ACC112 (cell line): ENCODE measurements around the gene GYG1.

ENCODE experiments used
- H2AFZ ChIP-seq: fragments of 200-600 bp; sonication (generic); one replicate; pipeline ENCODE4 v1.6.0; 2017; ENCODE audit warnings: antibody characterized with exemption, low read length; ENCODE audit not compliant: unreplicated experiment
- H3K27ac ChIP-seq: fragments of 200-600 bp; sonication (generic); 2 replicates; pipeline ENCODE4 v1.5.1; 2014; ENCODE audit warnings: low read depth, mild to moderate bottlenecking, antibody characterized with exemption, low read length, moderate library complexity
- H3K27me3 ChIP-seq: fragments of 200-600 bp; sonication (generic); 2 replicates; pipeline ENCODE4 v1.6.1; 2014; ENCODE audit warnings: mild to moderate bottlenecking, antibody characterized with exemption, low read length, moderate library complexity, mixed read lengths; ENCODE audit not compliant: insufficient read depth
- H3K36me3 ChIP-seq: fragments of 200-600 bp; sonication (generic); 2 replicates; pipeline ENCODE4 v1.6.1; 2016; ENCODE audit warnings: mild to moderate bottlenecking, antibody characterized with exemption, low read length, moderate library complexity, mixed read lengths; ENCODE audit not compliant: insufficient read depth
- H3K4me1 ChIP-seq: fragments of 200-600 bp; sonication (generic); one replicate; pipeline ENCODE4 v1.6.1; 2016; ENCODE audit warnings: low read length, mixed read lengths; ENCODE audit not compliant: insufficient read depth, unreplicated experiment, control insufficient read depth
- H3K4me3 ChIP-seq: fragments of 200-600 bp; sonication (generic); 2 replicates; pipeline ENCODE4 v1.5.1; 2014; ENCODE audit warnings: mild to moderate bottlenecking, low read depth, low read length
- H3K79me2 ChIP-seq: fragments of 200-600 bp; sonication (generic); one replicate; pipeline ENCODE4 v1.6.0; 2016; ENCODE audit warnings: low read length; ENCODE audit not compliant: control insufficient read depth, unreplicated experiment, insufficient read depth

GYG1 gene

DNA sequence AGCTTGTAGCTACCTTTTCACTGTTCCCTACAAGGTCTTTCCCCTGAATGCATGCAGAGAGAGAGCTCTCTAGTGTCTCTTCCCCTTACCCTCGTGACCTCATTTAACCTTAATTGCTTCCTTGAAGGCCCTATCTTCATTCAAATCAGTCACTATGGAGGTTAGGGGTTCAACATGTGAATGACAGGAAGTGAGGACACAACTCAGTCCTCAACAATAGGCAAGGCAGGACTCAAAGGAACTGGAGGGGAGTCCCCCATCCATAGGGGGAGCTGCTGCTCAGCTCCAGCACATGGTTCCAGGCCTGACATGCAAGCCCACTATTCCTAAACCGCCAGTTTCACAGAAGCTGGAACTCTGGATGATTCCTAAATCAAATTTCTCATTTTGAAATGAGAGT is 33.8 kb upstream of the GYG1 start:
- Histone ChIP-seq H2AFZ (no peak overlapping the region), H3K27ac (no peak overlapping the region), H3K79me2 (no peaks in the 10 kb centered on the region), H3K4me1 (peaks cover 10% of the 10 kb centered on the region), H3K27me3 (no peaks in the 10 kb centered on the region; the same call in 1 of the 2 replicates), H3K4me3 (no peak overlapping the region), H3K36me3 (no peaks in the 10 kb centered on the region)

DNA sequence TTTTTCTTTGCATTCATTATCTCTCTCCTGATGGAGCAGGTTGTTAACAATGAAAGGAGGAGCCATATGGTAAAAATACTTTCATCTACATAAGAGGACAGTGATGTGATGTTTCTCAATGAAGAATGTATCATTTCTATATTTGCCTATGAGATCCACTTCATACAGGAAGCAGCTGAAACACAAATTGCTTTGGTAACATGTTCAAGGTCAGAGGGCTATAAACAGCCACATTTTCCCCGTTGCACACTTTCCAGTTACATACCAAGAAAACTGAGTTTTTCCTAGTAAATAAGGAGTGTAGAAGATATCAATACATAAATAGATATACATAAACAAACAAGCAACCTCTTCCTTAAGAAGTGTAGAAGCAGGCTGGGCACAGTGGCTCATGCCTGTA is 32.6 kb upstream of the GYG1 start:
- Histone ChIP-seq H3K4me1 (peaks cover 10% of the 10 kb centered on the region), H3K27me3 (no peaks in the 10 kb centered on the region; the same call in 1 of the 2 replicates), H3K27ac (no peak overlapping the region), H3K36me3 (no peaks in the 10 kb centered on the region), H3K79me2 (no peaks in the 10 kb centered on the region), H3K4me3 (no peak overlapping the region), H2AFZ (no peak overlapping the region)

DNA sequence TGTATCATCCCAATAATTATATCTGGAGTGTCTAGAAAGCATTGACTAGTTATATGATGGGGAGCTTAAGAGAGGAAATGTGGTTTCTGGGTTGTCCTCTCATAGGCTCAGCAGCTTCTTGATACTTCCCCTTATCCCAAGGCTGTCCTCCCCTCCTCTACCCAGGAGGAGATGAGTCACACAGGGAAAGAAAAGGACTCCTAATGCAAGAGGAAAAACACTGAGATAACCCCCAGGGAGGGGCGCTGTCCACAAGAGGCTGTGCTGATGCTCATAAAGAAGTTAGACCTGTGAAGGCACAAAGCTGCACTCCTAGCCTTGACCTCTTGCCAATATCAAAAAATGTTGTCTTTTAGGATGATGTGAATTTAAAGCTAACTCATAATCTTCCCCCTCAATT is 28.8 kb upstream of the GYG1 start:
- H3K4me1 ChIP-seq: no peaks in the 10 kb centered on the region
- H3K27me3 ChIP-seq: no peaks in the 10 kb centered on the region; the same call in 1 of the 2 replicates
- H3K4me3 ChIP-seq: no peak overlapping the region
- no peak overlapping the region for H3K27ac ChIP-seq
- no peaks in the 10 kb centered on the region for H3K79me2 ChIP-seq
- H3K36me3 ChIP-seq: no peaks in the 10 kb centered on the region
- no peak overlapping the region for H2AFZ ChIP-seq

DNA sequence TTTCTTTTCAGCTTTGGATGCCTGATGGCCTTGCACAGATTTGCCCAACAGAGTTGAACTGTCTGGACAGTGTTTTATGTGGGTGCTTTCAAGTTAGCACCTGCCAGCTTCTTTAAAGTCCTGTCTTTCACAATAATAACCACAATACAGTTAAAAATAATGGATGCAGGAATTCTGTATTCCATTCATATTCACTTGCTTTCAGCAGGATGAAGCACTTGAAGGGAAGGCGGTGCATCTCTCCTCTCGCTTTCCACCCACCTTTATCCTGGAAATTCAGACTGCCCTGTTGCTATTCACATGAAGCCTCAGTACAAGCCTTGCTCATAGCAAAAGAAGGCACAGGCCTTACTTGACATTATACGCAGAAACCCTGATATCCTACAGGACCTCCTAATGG is 26.5 kb upstream of the GYG1 start:
- no peaks in the 10 kb centered on the region for H3K36me3 ChIP-seq
- H2AFZ ChIP-seq: no peak overlapping the region
- no peaks in the 10 kb centered on the region for H3K4me1 ChIP-seq
- H3K27me3 ChIP-seq: no peaks in the 10 kb centered on the region; the same call in 1 of the 2 replicates
- no peak overlapping the region for H3K4me3 ChIP-seq
- H3K27ac ChIP-seq: no peak overlapping the region
- no peaks in the 10 kb centered on the region for H3K79me2 ChIP-seq

DNA sequence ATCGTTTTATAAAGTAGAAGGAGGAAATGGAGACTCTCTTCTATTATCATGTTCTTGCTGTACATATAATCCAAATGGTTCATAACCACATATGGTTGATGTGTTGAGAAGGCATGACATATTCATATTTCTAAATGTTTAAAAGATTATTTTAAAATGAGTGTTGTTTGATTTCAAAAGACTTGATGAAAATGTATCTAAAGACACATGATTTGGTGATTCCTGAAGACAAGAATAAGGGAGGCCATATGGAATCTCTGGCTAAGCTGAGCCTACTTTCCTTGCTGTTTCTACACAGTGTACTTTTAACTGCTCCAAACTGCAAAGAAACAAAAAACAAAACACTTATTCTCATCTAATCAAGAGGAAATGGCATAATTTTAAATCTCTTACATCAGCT is 23.0 kb upstream of the GYG1 start:
- H3K27ac ChIP-seq: no peak overlapping the region
- H3K36me3 ChIP-seq: no peaks in the 10 kb centered on the region
- no peaks in the 10 kb centered on the region for H3K27me3 ChIP-seq
- H3K4me3 ChIP-seq: no peak overlapping the region
- no peaks in the 10 kb centered on the region for H3K79me2 ChIP-seq
- peaks cover under 1% of the 10 kb centered on the region for H3K4me1 ChIP-seq
- H2AFZ ChIP-seq: no peak overlapping the region

DNA sequence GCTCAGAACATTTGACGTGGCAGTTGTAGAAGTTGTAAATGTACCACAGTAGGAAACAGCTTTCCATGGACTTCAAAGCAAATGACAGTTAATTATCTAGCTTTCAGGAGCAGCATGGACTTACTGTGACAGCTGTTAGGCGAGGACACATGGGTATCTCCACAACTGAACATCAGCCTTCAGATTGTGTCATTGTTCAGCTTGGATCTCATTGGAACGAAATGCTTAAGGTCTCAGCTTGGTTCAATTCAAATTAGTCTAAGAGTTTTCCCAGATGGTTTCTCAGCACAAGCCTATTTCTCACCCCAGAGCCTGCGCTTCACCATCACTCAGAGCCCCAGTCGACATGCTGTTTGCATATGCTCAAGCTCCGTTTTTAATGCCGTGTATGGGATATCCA is 21.1 kb upstream of the GYG1 start:
- Histone ChIP-seq H3K4me3 (no peak overlapping the region), H3K27me3 (no peaks in the 10 kb centered on the region), H2AFZ (no peak overlapping the region), H3K36me3 (no peaks in the 10 kb centered on the region), H3K27ac (no peak overlapping the region), H3K79me2 (no peaks in the 10 kb centered on the region), H3K4me1 (peaks cover 9% of the 10 kb centered on the region)

DNA sequence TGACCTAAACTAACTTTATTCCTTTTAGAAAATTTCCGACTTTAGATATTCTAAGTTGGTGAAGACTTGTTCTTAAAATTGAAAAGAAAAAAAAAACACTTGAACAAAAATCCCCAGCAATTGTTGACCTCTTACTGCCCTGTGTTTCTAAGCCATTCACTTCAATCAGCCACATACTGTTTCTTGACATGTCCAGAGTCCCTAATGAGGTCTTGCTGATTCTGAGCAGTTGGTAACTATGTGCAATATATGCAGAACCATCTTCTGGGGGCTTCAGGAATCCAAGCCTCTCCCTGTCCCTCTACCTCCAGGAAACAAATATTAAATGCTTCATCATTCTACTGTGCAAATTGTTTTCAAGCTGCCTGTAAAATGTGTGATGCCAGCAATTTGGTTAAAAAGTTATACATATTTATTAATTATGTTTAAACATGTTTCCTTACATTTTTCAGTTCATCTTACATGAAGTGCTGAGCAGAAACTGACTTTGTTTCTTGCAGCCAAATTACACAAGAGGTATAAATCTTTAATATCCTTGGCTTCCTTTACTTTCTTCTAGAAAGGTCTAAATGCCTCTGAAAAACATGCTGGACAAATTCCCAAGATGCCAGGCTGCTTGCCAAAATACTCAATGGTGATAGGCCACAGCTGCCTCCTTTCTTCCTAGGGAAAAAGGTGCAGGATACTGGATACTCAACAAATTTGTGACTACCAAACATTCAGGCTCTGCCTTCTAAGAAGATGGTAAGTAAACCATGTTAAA is 19.8 kb upstream of the GYG1 start:
- Histone ChIP-seq H3K27me3 (no peaks in the 10 kb centered on the region), H2AFZ (no peak overlapping the region), H3K79me2 (no peaks in the 10 kb centered on the region), H3K27ac (no peak overlapping the region), H3K4me1 (peaks cover 18% of the 10 kb centered on the region), H3K36me3 (no peaks in the 10 kb centered on the region), H3K4me3 (no peak overlapping the region)

DNA sequence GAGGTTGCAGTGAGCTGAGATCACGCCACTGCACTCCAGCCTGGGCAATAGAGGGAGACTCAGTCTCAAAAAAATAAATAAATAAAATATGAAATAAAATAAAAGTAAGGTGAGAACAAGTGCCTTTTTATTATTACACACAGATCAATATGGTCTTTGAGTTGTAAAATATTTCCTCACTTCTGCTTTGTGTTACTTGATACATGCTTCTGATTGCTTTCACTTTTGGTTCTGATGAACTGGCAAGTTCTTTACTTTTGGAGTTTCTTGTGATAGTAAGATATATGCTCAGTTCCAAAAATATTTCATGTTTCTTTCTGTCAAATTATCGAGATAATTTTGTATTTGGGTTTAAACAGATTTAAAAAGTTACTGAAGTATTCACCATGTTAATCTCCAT is 16.6 kb upstream of the GYG1 start:
- peaks cover 18% of the 10 kb centered on the region for H3K4me1 ChIP-seq
- H3K4me3 ChIP-seq: peak overlapping the region; percentile 76
- peak overlapping the region; percentile 41 for H3K27ac ChIP-seq
- H3K36me3 ChIP-seq: no peaks in the 10 kb centered on the region
- peak overlapping the region; percentile 96 for H2AFZ ChIP-seq
- no peaks in the 10 kb centered on the region for H3K27me3 ChIP-seq
- no peaks in the 10 kb centered on the region for H3K79me2 ChIP-seq

DNA sequence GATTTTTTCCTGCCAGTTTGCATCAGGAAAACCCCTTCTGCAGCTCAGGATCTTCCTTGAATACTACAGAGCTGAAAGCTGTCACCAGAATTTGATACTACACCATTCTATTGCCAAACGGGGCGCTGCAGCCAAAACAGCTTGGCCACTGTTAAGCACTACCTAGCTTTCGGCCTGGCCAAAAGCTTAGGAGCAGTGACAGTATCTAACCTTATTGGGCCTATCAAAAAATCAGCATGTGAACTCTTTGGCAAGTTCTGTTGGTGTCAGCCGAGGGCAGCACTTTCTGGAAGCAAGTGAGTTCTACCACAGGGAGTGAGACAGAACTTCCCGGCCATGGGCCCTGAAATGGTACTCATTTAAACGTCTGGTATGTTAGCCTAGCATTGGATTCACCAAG is 16.1 kb upstream of the GYG1 start:
- Histone ChIP-seq H3K27ac (peak overlapping the region; percentile 41), H3K36me3 (no peaks in the 10 kb centered on the region), H3K4me1 (peaks cover 18% of the 10 kb centered on the region), H2AFZ (peak overlapping the region; percentile 96), H3K27me3 (no peaks in the 10 kb centered on the region), H3K79me2 (no peaks in the 10 kb centered on the region), H3K4me3 (peak overlapping the region; percentile 76)

DNA sequence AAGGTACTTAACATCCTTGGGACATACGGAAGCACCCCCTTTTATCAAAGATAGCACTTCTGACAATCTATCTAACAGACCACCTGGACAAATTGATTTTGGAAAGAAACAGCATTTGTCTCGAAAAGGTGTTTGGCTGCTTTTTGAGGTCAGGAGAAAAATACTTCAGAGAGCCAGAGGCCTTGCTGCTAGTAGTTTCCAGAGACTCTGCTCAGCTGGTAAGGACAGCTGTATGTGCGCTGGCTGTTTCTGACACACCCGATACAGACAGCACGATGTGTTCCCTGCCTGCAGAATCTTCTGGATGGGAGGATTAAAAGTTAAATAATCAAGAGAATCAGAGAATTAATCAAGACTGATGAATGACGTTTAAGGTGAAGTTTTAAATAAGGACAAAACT is 15.6 kb upstream of the GYG1 start:
- H3K27ac ChIP-seq: peak overlapping the region; percentile 41
- H2AFZ ChIP-seq: peak overlapping the region; percentile 96
- no peaks in the 10 kb centered on the region for H3K27me3 ChIP-seq
- peak overlapping the region; percentile 76 for H3K4me3 ChIP-seq
- H3K4me1 ChIP-seq: peaks cover 18% of the 10 kb centered on the region
- no peaks in the 10 kb centered on the region for H3K79me2 ChIP-seq
- no peaks in the 10 kb centered on the region for H3K36me3 ChIP-seq

DNA sequence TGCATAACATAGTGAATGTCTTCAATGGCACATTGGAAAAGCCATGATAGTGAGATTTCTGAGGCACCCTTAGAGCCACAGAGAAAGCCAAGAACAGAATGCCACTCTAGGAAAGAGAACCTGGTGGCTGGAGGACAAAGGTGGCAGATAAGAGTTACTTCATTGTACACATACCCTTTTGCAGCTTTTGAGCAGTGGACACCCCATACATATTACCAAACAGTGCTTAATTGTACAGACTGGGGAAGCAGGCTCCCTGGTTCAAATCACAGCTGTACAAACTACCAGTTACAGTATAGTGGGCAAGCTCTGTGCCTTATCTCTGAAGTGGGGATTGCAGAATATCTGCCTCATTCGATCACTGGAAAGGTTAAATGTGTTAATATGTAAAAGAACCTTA is 10.1 kb upstream of the GYG1 start:
- H2AFZ ChIP-seq: no peak overlapping the region
- no peak overlapping the region for H3K4me3 ChIP-seq
- no peaks in the 10 kb centered on the region for H3K4me1 ChIP-seq
- no peaks in the 10 kb centered on the region for H3K36me3 ChIP-seq
- H3K27me3 ChIP-seq: no peaks in the 10 kb centered on the region
- no peaks in the 10 kb centered on the region for H3K79me2 ChIP-seq
- no peak overlapping the region for H3K27ac ChIP-seq
